Caco-2 (cell line): ENCODE results near the gene SKAP2. TPM values are rescaled to one million over a fixed set of nuclear protein-coding genes. Genes with fewer than 3 reads are reported as not detected.

Experiments
- BruUV-seq: library from RNA; stranded (reverse); fragments of 400-500 nt; replicated peaks from 2 replicates; lab custom pipeline; 2021; lab: Mats Ljungman, UMichigan
- CTCF ChIA-PET: fragments of 300-600 bp; sonication (Branson Sonifier 250); formaldehyde crosslinking; loops from one replicate; lab custom pipeline; 2022; ENCODE audit warnings: antibody characterized with exemption; lab: Charles Lee
- POLR2A ChIA-PET: fragments of 300-600 bp; sonication (Branson Sonifier 250); formaldehyde crosslinking; loops from one replicate; lab custom pipeline; 2022; ENCODE audit warnings: antibody characterized with exemption; lab: Charles Lee
- DNase-seq, 2 experiments: peaks; one replicate each; pipeline versions ENCODE4 v3.0.0 to v3.0.0-alpha.2; 2020 to 2022
- H3K27me3 ChIP-seq: replicated peaks from 2 replicates; pipeline ENCODE4 v1.6.0; 2011; ENCODE audit warnings: low read length; ENCODE audit not compliant: control insufficient read depth, insufficient read depth
- H3K36me3 ChIP-seq: 2 replicates; pipeline ENCODE4 v1.5.1; 2011; ENCODE audit warnings: low read length; ENCODE audit not compliant: control insufficient read depth, insufficient read depth
- H3K4me1 ChIP-seq: fragments of 250-450 bp; sonication (Bioruptor Pico); 2 replicates; pipeline ENCODE4 v1.5.1; 2020; ENCODE audit warnings: mild to moderate bottlenecking
- H3K4me3 ChIP-seq: 2 replicates; pipeline ENCODE4 v1.5.1; 2011; ENCODE audit warnings: low read depth, mild to moderate bottlenecking, control low read depth, low read length
- H3K9me3 ChIP-seq: fragments of 250-450 bp; sonication (Bioruptor Pico); 2 replicates; pipeline ENCODE4 v1.5.1; 2020; ENCODE audit warnings: mild to moderate bottlenecking, moderate library complexity
- H3K27ac Mint-ChIP-seq: one replicate; pipeline ENCODE4 v1.8.0; 2022; ENCODE audit warnings: mixed read lengths; ENCODE audit not compliant: unreplicated experiment
- H3K27me3 Mint-ChIP-seq: one replicate; pipeline ENCODE4 v1.8.0; 2022; ENCODE audit warnings: mixed read lengths; ENCODE audit not compliant: insufficient read depth, unreplicated experiment
- H3K36me3 Mint-ChIP-seq: one replicate; pipeline ENCODE4 v1.8.0; 2022; ENCODE audit warnings: mild to moderate bottlenecking, mixed read lengths; ENCODE audit not compliant: insufficient read depth, unreplicated experiment
- H3K4me1 Mint-ChIP-seq: one replicate; pipeline ENCODE4 v1.8.0; 2022; ENCODE audit warnings: low read depth, mixed read lengths; ENCODE audit not compliant: unreplicated experiment
- H3K4me3 Mint-ChIP-seq: one replicate; pipeline ENCODE4 v1.8.0; 2022; ENCODE audit warnings: mild to moderate bottlenecking, moderate library complexity, mixed read lengths; ENCODE audit not compliant: unreplicated experiment
- H3K9me3 Mint-ChIP-seq: one replicate; pipeline ENCODE4 v1.8.0; 2022; ENCODE audit warnings: mixed read lengths; ENCODE audit not compliant: unreplicated experiment
- CTCF ChIP-seq, 2 experiments: fragments of 200-600 bp in 1 of 2; IDR thresholded peaks; 1 replicate in 1 of 2; 2 replicates in 1 of 2; pipeline versions ENCODE4 v1.5.1 to v1.8.0; 2011 to 2022; ENCODE audit warnings: antibody characterized with exemption in 1 of 2, control low read depth in 1 of 2, inconsistent platforms in 1 of 2, low read depth in 1 of 2, low read length in 1 of 2, mild to moderate bottlenecking in 1 of 2, moderate library complexity in 1 of 2; ENCODE audit not compliant: insufficient read depth in 1 of 2, severe bottlenecking in 1 of 2, unreplicated experiment in 1 of 2
- intact Hi-C: fragments of 100-400 bp; cut with micrococcal nuclease; formaldehyde crosslinking; loops from one replicate; pipeline ENCODE4 v1.10.0; 2022; ENCODE audit not compliant: unreplicated experiment
- total RNA-seq: library from RNA; stranded (reverse); gene quantifications from 2 replicates; pipeline ENCODE4 v1.2.3, GENCODE V29; 2022

The SKAP2 gene
- total RNA-seq, 1 experiment from 2014 or later = 36.2 TPM

- no peaks in the 10 kb centered on the region for H3K9me3 Mint-ChIP-seq
- ChIA-PET CTCF (interaction anchor here (0.6 kb wide), 1 partner anchor 36 kb away, joined by 3 read pairs; no protein-coding TSS in a partner anchor), POLR2A (no interaction called here)
- no TSS peak for BruUV-seq
- no peak overlapping the region for H3K4me3 Mint-ChIP-seq
- Histone ChIP-seq H3K36me3 (no peaks in the 10 kb centered on the region), H3K9me3 (no peaks in the 10 kb centered on the region), H3K4me1 (no peaks in the 10 kb centered on the region), H3K27me3 (no peaks in the 10 kb centered on the region), H3K4me3 (no peak overlapping the region)
- H3K4me1 Mint-ChIP-seq = no peaks in the 10 kb centered on the region
- intact Hi-C loops = no loop called here
- H3K36me3 Mint-ChIP-seq = no peaks in the 10 kb centered on the region
- TF ChIP-seq CTCF (IDR thresholded peaks at IDR 0.05; ENCODE audit: insufficient read depth in 1 of 2, low read depth in 1 of 2, low read length in 1 of 2, severe bottlenecking in 1 of 2, unreplicated experiment in 1 of 2) = no peak
- peaks cover 8% of the 10 kb centered on the region for H3K27me3 Mint-ChIP-seq
- DNase-seq = no peak
- no peak overlapping the region for H3K27ac Mint-ChIP-seq
These were observed 27.3 kb upstream of the SKAP2 start for GRCh38 chr7:26891400-26892350.

- DNase-seq = no peak
- ChIA-PET CTCF (no interaction called here), POLR2A (no interaction called here)
- peaks cover 29% of the 10 kb centered on the region for H3K9me3 Mint-ChIP-seq
- BruUV-seq = no TSS peak
- intact Hi-C loops = no loop called here
- no peak for TF ChIP-seq CTCF (IDR thresholded peaks at IDR 0.05; ENCODE audit: insufficient read depth in 1 of 2, low read depth in 1 of 2, low read length in 1 of 2, severe bottlenecking in 1 of 2, unreplicated experiment in 1 of 2)
- H3K4me1 Mint-ChIP-seq = no peaks in the 10 kb centered on the region
- Histone ChIP-seq H3K9me3 (no peaks in the 10 kb centered on the region), H3K36me3 (no peaks in the 10 kb centered on the region), H3K4me1 (no peaks in the 10 kb centered on the region), H3K27me3 (no peaks in the 10 kb centered on the region), H3K4me3 (no peak overlapping the region)
- no peaks in the 10 kb centered on the region for H3K36me3 Mint-ChIP-seq
- no peak overlapping the region for H3K27ac Mint-ChIP-seq
- H3K4me3 Mint-ChIP-seq = no peak overlapping the region
- H3K27me3 Mint-ChIP-seq = peaks cover 2% of the 10 kb centered on the region
These were observed 16.5 kb upstream of the SKAP2 start for GRCh38 chr7:26880852-26881251.

- H3K36me3 Mint-ChIP-seq = no peaks in the 10 kb centered on the region
- no peak for TF ChIP-seq CTCF (IDR thresholded peaks at IDR 0.05; ENCODE audit: insufficient read depth in 1 of 2, low read depth in 1 of 2, low read length in 1 of 2, severe bottlenecking in 1 of 2, unreplicated experiment in 1 of 2)
- no peaks in the 10 kb centered on the region for H3K4me1 ChIP-seq
- peaks cover 2% of the 10 kb centered on the region for H3K27me3 Mint-ChIP-seq
- no peaks in the 10 kb centered on the region for H3K27me3 ChIP-seq
- ChIA-PET POLR2A (no interaction called here), CTCF (no interaction called here)
- H3K4me3 ChIP-seq = no peak overlapping the region
- DNase-seq = no peak
- no TSS peak for BruUV-seq
- intact Hi-C loops = no loop called here
- peaks cover 17% of the 10 kb centered on the region for H3K9me3 Mint-ChIP-seq
- H3K4me1 Mint-ChIP-seq = no peaks in the 10 kb centered on the region
- no peaks in the 10 kb centered on the region for H3K36me3 ChIP-seq
- no peaks in the 10 kb centered on the region for H3K9me3 ChIP-seq
- no peak overlapping the region for H3K27ac Mint-ChIP-seq
- H3K4me3 Mint-ChIP-seq = no peak overlapping the region
These were observed 15.3 kb upstream of the SKAP2 start for GRCh38 chr7:26879671-26880070.
